Liver (tissue), 3 donors: ENCODE results near the gene KLK13.

Source experiments
- CTCF ChIP-seq: fragments of 150-350 bp; IDR thresholded peaks from 2 replicates; pipeline ENCODE4 v1.5.1; 2017; ENCODE audit warnings: improper control_type of control experiment, low read depth, low read length; ENCODE audit not compliant: missing input control
- GABPA ChIP-seq, 2 donors: IDR thresholded peaks in 1 of 2; conservative IDR thresholded peaks in 1 of 2; 2 replicates each; pipeline ENCODE4 v1.6.1; 2016; ENCODE audit warnings: antibody characterized with exemption in 2 of 2, mild to moderate bottlenecking in 1 of 2, moderate library complexity in 1 of 2
- MAX ChIP-seq: IDR thresholded peaks from 2 replicates; pipeline ENCODE4 v1.6.1; 2016; ENCODE audit warnings: antibody characterized with exemption
- RAD21 ChIP-seq, 2 donors: IDR thresholded peaks; 2 replicates each; pipeline ENCODE4 v1.6.1; 2016; ENCODE audit warnings: antibody characterized with exemption in 2 of 2, mild to moderate bottlenecking in 2 of 2
- REST ChIP-seq: IDR thresholded peaks from 2 replicates; pipeline ENCODE4 v1.6.1; 2016; ENCODE audit warnings: antibody characterized with exemption, mild to moderate bottlenecking
- YY1 ChIP-seq: IDR thresholded peaks from 2 replicates; pipeline ENCODE4 v1.6.1; 2016; ENCODE audit warnings: antibody characterized with exemption, mild to moderate bottlenecking
- ZBTB33 ChIP-seq: IDR thresholded peaks from 2 replicates; pipeline ENCODE4 v1.6.1; 2016; ENCODE audit warnings: antibody characterized with exemption
- donor health status: healthy.
- donor health status: healthy.

GRCh38 chr19:51083181-51083580, 18.3 kb upstream of the KLK13 start:
- TF ChIP-seq CTCF, result no peak
- no peak for TF ChIP-seq RAD21 (IDR thresholded peaks at IDR 0.05)
- TF ChIP-seq REST, result no peak
- no peak for TF ChIP-seq MAX
- TF ChIP-seq YY1, result no peak
- TF ChIP-seq ZBTB33, result no peak
- TF ChIP-seq GABPA (IDR thresholded peaks at IDR 0.05 in 1 of 2, conservative IDR thresholded peaks at IDR 0.05 in 1 of 2), result no peak
